AG09319 (cell line): ENCODE data around the gene SPATA25.

Source experiments
- DNase-seq: peaks from one replicate; pipeline ENCODE4 v3.0.0-alpha.2; 2010; ENCODE audit warnings: low read depth; ENCODE audit errors: extremely low read depth
- CTCF ChIP-seq: IDR thresholded peaks from 2 replicates; pipeline ENCODE4 v1.5.1; 2011; ENCODE audit warnings: low read depth, mild to moderate bottlenecking, inconsistent platforms, low read length, moderate library complexity

SPATA25 gene

GRCh38 chr20:45848421-45848820 is 39.0 kb downstream of the SPATA25 start:
- no peak for TF ChIP-seq CTCF

GRCh38 chr20:45845452-45845851 is 42.0 kb downstream of the SPATA25 start:
- TF ChIP-seq CTCF: no peak
- no peak for DNase-seq

More at GRCh38 chr20:45848421-45848820, 39.0 kb downstream of the SPATA25 start:
- DNase-seq: no peak

GRCh38 chr20:45843506-45843905 is 43.9 kb downstream of the SPATA25 start:
- no peak for DNase-seq
- TF ChIP-seq CTCF: no peak

GRCh38 chr20:45842169-45842812 is 45.1 kb downstream of the SPATA25 start:
- TF ChIP-seq CTCF: no peak
- DNase-seq: no peak

GRCh38 chr20:45841407-45842129 is 45.9 kb downstream of the SPATA25 start:
- no peak for TF ChIP-seq CTCF
- DNase-seq: no peak

- DNase-seq: no peak
- TF ChIP-seq CTCF: no peak
Observed at GRCh38 chr20:45840700-45841198, 46.7 kb downstream of the SPATA25 start.

GRCh38 chr20:45836841-45837240 is 50.6 kb downstream of the SPATA25 start:
- TF ChIP-seq CTCF: no peak
- DNase-seq: no peak
